IPS DF 4.7 (cell line): ENCODE data around the gene TMEM18.
"Not testable (repeated sequence)": the region's sequence is repeated elsewhere in the genome, so short reads cannot be mapped to it uniquely, and the experiment has no call there.

ENCODE experiments used
- DNase-seq: peaks from one replicate; pipeline ENCODE4 v3.0.0-alpha.2; 2013; ENCODE audit warnings: low spot score; ENCODE audit errors: extremely low read depth

Gene TMEM18

DNA sequence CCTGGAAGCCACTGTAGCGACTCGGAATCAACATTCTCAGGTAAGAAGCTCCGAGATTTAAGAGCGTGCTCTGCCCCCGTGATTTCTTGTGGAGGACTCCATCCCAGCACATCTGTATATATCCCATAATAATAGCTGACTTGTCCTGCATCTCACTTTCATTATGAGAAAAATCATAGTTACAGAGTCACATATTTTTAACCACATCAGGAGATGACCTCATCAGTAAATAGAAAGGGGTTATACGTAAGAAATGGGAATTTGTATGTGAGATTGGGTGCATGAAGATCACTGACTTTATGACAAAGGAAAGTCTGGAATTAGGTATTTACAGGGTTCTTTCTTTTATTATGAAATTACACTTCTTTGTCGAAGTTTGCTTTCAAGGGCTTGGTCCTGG is 16.4 kb upstream of the TMEM18 start:
- no peak for DNase-seq

DNA sequence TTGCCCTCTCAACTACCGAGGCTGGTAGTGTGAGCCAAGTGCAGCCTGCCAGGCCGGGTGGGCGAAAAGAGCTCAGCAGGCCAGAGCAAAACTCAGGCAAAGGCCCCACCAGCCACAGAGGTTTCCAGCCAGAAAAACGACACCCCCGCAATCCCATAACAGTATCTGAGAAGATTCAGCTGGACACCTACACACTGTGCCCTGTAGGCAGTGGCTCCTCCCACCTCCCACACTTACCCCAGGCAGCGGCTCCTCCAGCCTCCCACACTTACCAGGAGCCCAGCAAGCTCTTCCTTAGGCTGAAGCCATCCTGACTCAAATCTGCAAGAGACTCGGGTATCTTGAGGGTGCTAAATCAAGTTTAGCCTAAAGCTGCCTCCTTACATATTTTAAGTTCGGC is 15.6 kb upstream of the TMEM18 start:
- no peak for DNase-seq

DNA sequence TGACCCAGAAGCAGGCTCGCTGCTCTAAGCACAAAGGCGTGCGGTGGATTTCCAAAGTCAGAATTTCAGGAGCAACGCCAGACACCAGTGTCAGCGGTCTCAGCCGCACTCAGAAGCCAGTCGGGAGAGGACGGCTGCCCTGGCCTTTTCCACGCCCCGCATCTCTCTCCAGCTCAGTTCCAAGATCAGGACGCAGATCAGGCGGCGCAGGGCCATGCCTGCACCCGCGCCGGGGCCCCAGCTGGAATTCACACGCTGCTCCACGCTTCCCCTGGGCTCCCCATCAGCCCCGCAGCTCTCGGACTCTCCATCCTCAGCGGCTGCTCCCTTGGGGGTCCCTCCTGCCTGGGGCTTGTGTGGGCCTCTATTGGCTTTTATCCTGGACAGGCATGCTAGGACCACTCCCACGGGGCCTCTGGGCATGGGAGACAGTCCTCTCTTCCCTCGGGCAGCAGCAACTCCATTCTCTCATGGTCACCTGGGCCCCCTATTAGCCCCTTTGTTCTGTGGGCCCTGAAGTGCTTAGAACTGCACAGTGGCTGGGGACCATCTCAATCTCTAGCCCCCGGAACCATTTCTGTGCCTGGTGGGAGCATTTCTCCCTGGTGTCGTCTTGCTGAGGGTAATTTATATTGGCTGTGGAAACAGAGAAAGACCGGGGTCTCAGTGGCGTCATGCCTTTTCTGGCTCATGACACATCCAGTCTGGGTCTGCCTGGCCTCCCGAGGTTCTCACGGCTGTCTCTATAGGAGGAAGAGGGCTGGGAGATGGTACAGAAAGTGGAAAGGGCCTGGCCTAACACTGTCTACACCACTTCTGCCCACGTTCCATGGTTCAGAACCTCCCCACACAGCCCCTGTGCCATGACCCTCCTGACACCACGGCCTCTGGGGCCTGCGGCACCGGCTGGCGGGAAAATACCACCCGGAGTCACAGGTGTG is 14.9 kb upstream of the TMEM18 start:
- no peak for DNase-seq

DNA sequence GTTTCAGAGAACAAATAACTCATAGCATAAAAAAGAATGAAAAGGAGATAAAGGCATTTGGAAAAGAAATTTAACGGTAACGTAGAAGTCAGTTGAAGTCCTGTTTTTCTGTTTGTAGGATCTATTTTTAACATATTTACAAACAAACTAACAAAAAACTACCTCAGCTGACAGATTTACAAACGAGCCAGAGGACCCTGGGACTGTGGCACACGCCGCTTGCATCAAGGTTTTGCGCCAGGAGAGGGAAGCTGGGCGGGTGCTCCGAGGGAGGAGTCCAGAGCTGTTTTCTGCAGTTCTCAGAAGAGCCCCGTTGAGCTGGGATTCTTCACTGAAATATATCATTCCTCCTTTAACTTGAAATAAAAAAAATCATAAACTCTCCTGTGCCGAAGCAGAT is 13.6 kb upstream of the TMEM18 start:
- DNase-seq, result no peak

DNA sequence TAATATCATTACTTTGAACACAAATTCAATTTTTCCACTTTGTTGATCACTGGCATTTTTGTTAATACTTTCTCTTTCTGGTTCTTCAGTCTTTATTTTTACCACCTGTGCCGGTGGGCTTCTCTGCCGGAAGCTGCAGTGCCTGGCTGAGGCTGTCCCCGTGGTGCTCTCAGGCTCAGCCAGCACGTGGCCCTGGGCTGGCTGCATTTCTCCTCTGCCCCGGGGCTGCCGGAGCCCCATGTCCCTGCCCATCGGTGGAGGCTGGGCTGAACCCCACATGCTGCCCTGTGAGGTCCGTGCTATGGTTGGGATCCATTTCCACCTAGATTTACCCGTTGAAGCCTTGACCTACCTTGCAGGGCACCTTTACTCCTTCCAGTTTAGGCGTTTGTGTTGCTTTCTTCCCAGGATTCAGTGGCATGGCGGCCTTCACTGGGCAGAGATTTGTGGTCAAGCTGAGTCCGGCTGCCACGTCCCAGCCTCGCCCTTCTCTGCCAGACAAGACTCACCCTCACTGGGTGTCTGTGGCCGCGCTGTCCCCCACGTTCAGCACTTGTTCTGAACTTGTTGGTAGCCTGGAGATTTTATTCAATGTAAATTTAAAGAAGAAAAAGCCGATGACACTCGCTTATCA is 12.8 kb upstream of the TMEM18 start:
- DNase-seq, result no peak

DNA sequence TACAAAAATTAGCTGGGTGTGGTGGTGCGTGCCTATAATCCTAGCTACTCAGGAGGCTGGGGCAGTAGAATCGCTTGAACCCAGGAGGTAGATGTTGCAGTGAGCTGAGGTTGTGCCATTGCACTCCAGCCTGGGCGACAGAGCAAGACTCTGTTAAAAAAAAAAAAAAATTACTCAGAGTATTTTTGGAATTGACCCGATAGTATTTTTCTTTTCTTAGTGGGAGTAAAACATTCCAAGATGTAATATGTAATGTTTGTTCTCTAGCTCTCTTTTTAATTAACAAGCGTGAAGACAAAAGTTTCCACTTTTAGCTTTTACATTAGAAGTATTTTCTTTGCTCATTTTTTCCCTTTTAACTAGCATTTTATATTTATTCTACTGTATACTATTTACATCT is 12.0 kb upstream of the TMEM18 start:
- no peak for DNase-seq

DNA sequence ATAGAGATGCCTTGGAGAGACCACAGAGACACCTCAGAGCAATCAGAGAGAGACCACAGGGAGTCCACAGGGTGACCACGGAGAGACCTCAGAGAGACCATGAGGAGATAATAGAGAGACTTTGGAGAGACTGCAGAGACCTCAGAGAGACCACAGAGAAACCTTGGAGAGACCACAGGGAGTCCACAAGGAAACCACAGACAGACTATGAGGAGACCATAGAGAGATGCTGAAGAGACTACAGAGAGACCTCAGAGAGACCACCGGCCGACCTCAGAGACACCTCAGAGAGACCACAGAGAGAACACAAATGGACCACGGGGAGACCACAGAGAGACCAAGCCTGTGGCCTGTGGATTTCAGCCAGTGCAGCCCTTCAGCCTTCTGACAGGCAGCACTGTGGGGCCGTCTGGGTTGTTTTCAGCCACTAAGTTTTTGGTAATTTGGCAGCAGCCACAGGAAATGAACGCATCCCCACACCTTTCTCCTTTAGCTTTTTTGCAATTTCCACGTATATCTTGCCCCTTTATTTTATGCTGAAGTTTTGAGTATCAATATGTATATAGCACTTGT is 11.4 kb upstream of the TMEM18 start:
- no peak for DNase-seq

DNA sequence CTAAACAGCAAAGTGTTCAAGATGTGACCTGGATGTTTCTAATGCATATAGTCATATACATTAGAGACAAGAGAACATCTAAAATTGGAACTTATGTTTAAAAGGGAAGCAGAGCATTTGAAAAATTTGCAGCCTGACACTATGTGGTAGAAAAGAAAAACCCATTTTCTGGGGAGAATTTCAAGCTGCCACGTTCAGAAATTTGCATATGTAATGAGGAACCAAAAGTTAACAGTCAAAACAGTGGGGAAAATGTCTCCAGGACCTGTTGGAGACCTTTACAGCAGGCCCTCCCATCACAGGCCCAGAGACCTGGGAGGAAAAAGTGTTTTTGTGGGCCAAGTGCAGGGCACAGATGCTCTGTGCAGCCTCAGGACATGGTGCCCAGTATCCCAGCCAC is 8.2 kb upstream of the TMEM18 start:
- no peak for DNase-seq

DNA sequence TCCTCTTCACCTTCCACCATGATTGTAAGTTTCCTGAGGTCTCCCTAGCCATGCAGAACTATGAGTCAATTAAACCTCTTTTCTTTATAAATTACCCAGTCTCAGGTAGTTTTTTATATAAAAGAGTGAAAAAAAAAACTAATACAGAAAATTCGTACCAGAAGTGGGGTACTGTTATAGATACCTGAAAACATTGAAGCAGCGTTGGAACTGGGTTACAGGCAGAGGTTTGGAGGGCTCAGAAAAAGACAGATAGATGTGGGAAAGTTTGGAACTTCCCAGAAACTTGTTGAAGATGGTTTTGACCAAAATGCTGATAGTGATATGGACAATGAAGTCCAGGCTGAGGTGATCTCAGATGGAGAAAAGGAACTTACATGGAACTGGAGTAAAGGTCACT is 7.7 kb upstream of the TMEM18 start:
- DNase-seq, result not testable (repeated sequence)

DNA sequence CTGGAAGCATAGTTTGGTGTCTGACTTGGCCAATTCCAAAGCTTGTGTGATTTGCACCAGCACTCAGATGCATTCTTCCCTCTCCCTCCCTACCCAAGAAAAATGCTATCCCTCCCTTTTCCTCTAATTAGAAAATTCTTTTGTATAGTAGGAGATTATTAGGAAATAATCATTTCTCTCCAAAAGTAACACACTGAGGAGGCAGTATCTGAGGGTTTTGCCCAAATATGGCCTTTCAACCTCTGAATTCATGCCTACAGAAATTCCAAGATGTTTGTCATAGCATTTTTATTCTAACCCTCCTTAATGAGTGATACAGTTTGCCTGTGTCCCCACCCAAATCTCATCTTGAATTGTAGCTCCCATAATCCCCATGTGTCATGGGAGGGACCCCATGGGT is 5.0 kb upstream of the TMEM18 start:
- DNase-seq, result no peak

DNA sequence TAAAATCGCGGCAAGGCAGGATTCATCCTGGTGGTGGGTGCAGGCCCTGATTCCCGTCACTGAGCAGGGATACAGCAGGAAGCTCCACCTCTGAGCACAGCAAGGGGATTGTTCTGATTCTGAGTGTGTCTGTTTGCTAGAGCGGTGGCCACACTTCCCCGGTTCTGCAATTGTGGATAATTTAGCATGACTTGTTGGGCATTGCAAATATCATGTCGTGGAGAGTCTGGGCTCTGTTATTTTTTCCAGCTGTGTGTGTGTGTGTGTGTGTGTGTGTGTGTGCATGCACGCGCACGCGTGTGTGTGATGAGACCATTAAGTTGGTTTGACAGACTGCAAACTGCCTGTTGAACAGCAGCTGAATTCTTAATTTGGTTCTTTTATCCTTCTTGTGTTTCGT is 4.1 kb upstream of the TMEM18 start:
- DNase-seq, result no peak

DNA sequence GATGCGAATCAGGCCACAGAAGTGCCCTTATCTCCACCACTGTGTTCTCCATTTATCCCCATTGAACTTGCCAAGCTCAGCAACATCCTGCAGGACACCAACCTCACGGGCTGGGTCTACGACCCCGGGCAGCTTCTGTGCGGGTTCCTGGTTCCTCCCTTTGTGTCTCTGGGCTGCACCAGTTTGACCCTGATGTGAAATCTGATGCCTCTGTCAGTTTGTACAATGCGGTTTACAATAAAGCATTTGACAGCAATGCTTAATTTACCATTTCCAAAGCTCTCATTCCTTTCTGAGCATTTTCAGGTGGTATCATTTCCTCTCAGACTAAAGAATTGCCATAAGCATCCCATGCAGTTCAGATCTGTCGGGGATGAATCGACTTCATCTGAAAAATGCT is 3.3 kb upstream of the TMEM18 start:
- no peak for DNase-seq

DNA sequence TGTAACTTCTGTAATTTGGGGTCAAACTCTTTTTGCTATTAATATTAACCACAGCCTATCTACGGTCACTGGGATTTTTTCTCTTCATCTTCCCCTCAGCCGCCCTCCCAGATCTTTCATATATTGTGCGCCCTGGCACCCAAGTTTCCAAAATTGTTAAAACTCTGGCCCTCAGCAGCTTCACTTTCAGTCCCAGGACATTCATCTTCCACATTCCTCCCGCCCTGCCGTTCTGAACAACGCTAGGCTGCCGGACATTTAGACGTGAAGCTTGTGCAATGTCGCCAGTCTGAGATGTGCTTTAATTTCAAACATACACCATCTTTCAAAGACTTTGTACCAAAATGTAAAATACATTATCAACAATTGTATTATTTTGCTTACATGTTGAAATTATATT is 1.8 kb upstream of the TMEM18 start:
- DNase-seq, result no peak

DNA sequence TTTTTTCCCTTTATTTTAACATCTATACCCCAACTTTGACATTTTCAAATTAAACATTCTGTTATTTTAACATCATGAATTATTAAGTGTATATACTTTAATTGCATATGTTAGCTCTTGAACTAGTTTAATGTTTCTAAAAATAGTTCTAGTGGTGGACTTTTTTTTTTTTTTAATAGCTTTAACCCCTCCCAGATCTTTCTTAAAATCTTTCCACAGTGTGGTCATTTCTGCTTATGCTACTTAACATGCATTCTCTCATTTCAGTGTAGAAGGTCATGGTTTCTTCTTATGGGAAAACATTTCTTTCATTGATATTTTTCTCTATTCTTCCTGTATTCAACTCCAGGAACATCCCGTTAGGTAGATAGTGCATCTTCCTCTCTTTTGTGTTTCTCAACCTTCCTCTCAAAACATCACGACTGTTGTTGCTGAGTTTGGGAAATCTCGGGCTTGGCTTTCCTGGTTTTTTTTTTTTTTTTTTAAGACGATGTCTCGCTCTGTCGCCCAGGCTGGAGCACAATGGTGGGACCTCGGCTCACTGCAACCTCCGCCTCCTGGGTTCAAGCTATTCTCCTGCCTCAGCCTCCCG is 849 bp upstream of the TMEM18 start:
- no peak for DNase-seq

DNA sequence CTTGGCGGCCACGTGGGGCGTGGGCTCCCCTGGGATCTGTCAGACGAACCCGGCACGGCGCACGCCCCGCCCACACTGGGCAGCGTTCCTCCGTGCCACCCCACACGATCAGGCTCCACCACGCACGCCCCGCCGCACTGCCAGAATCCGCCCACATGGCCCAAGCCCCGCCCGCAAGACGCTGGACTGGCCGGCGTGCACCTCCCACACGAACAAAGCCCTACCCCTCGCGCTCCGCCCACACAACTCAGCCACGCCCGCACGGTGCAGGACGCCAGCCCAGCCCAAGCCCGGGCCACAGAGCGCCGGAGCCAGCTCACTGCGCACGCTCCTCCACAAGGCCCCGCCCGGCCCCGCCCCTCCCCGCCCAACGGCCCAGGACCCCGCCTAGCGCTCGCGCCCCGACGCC is 555 bp downstream of the TMEM18 start:
- DNase-seq, result no peak

DNA sequence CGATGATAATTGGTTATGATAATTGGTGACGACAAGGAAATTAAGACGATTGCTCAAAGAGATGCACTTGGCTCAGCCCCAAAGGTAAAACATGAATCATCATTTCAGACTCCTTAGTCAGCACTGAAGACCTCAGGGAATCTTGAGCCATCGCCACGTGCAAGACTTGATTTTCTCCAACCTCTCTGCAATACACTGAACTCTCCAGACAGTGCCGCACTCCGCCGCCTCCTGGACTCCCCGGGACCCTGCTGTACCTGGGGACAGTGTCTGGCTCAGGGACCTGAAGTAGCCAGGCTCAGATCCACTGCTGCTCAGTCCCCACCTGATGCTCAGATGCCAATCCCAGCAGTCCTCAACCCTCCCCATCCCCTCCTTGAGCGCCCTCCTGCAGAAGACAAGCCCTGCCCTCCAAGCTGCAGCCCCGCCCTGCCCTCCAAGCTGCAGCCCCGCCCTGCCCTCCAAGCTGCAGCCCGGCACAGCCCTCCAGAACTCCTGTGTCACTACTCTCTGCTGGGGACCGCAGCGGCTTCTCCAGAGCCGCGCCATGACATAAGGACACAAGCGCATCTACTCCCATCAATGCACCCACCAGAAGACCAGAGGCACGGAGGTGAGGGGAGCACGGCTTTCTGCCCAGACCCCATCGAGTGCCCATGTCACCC is 1.1 kb downstream of the TMEM18 start:
- no peak for DNase-seq

DNA sequence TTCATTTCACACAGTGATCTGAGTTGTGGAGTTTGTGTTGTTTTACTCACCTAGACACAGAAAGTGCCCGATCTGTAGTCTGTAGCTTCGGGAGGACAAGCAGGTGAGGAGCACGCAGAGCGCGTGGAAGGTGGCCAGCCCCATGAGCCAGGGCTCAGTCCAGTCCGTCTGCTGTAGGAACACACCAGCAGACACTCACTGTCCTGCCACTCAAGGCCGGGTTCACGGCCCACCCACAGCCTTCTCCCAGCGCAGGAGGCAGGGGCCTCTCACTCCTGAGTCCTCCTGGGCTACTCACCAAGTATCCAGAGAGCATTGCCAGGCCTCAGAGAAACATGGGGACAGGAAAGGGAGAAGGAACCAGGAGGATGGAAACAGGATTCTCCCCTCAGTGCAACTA is 1.7 kb downstream of the TMEM18 start:
- no peak for DNase-seq

DNA sequence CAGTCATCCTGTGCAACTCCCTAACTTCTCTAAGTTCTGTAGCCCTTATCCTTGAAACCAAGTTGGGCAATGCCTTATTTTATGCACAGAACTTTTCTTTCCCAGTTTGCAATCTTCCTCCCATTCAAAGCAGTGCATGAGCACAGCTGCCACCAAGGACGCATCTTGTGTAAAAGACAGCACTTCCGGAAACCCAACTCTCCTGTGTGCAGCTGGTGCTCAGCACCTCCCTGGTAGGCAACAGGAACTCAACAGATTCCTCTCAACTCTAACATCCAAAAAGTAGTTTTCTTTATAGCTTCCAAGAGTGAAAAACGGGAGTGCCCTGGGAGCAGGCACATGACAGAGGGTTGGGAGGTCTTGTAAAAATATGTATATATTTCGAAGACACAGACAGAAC is 2.2 kb downstream of the TMEM18 start:
- DNase-seq, result no peak

DNA sequence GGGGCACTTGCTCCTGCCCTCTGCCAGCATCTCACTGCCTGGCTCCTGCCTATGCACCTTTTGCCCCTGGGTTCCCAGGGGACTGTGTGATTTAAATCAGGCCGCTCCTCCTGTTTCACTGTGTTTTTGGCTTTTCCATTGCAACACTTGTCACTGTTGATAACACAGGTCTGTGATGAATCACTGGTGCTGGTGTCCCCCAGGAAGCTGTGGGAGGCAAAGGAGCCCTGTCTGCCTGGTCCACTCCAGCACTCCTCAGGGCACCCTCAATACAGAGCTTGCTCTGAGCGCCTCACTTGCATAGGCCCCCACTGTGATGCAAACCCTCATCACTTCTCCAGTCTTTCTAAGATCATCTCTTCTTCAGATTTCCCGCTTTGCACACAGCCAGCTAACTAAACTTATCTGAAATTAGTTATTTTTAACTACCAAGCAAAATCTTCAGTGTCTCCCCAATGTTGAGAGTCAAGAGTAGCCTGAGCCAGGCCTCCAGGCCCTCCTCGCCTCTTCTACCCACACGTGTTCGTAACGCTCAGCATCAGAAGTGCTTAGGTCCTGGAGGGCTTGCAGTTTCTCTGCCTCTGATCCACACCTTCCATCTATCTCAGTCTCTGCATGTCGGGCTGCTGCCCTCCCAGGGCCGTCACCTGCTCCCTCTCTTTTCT is 2.8 kb downstream of the TMEM18 start:
- DNase-seq, result no peak

DNA sequence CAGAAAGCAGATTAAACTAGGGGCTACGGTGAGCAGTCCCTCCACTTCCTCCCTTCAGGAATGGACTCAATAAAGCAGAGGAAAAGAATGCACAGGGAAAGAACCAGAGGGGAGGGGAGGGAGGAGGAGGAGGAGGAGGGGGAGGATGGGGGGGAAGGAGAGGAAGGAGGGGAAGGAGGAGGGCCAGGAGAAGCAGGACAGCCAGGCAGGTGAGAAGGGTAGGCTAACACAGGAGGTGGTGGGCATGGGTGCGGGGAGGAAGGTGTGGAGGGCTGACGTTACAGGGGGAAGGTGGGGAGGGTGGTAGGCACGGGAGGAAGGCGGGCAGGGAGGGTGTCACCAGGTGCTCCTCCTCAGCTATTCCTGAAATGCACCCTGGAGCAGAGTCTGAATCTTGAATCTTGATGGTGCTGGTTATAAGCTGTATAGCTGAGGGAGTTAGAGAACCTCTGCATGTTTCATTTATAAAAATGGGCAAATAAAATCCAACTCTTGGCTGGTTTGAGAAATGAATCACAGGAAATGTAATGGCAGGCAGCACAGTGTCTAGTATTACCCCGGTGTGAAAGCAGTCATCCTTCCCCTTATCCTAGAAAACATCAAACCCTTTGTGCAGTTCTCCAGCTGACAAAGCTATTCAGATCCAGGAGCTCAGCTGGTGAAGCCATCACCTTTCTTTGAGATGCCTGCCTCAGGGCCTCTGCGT is 3.4 kb downstream of the TMEM18 start:
- no peak for DNase-seq

DNA sequence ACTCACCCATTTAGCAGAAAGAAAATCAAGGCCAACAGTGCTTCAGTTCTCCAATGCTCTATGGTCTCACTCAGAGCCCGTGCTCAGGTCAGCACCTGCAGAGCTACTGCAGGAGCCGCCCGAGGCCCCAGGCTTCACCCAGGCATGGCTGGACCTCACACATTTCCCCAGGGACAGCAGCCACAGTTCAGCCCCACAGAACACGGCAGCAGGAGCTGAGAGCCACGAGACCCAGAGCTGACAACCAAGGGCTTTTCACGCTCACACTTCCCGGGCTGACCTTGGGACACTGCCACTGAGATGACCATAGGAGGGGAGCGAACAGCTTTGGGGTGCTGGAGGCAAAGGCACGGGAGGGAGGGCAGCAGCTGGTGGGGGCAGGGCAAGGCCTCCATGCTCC is 4.2 kb downstream of the TMEM18 start:
- no peak for DNase-seq
